Stimulated activated effector memory CD8-positive, alpha-beta T cell treated with anti-CD3 and anti-CD28 coated beads, Interleukin-12 subunit alpha, Interleukin-12 subunit beta, amount 100 ng/mL, for 72 hours (primary cell): ENCODE measurements around the gene SOHLH2.

Experiments
- ATAC-seq: fragments of 150-1000 bp; cut with Tn5 transposase; 2 replicates; pipeline ENCODE4 v1.10.0; 2021
- DNase-seq, 2 donors: peaks; one replicate each; pipeline ENCODE4 v3.0.0; 2021 to 2022; ENCODE audit warnings: low spot score in 2 of 2
- H3K27ac Mint-ChIP-seq: one replicate; pipeline ENCODE4 v1.8.0; 2022; ENCODE audit warnings: mild to moderate bottlenecking, mixed read lengths
- H3K36me3 Mint-ChIP-seq: one replicate; pipeline ENCODE4 v1.8.0; 2022; ENCODE audit warnings: mild to moderate bottlenecking, mixed read lengths
- H3K4me1 Mint-ChIP-seq: one replicate; pipeline ENCODE4 v1.8.0; 2022; ENCODE audit warnings: mixed read lengths
- H3K4me3 Mint-ChIP-seq: one replicate; pipeline ENCODE4 v1.8.0; 2022; ENCODE audit warnings: mild to moderate bottlenecking, mixed read lengths
- H3K9me3 Mint-ChIP-seq: one replicate; pipeline ENCODE4 v1.8.0; 2022; ENCODE audit warnings: mixed read lengths

Gene SOHLH2, protein sequence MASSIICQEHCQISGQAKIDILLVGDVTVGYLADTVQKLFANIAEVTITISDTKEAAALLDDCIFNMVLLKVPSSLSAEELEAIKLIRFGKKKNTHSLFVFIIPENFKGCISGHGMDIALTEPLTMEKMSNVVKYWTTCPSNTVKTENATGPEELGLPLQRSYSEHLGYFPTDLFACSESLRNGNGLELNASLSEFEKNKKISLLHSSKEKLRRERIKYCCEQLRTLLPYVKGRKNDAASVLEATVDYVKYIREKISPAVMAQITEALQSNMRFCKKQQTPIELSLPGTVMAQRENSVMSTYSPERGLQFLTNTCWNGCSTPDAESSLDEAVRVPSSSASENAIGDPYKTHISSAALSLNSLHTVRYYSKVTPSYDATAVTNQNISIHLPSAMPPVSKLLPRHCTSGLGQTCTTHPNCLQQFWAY

DNA sequence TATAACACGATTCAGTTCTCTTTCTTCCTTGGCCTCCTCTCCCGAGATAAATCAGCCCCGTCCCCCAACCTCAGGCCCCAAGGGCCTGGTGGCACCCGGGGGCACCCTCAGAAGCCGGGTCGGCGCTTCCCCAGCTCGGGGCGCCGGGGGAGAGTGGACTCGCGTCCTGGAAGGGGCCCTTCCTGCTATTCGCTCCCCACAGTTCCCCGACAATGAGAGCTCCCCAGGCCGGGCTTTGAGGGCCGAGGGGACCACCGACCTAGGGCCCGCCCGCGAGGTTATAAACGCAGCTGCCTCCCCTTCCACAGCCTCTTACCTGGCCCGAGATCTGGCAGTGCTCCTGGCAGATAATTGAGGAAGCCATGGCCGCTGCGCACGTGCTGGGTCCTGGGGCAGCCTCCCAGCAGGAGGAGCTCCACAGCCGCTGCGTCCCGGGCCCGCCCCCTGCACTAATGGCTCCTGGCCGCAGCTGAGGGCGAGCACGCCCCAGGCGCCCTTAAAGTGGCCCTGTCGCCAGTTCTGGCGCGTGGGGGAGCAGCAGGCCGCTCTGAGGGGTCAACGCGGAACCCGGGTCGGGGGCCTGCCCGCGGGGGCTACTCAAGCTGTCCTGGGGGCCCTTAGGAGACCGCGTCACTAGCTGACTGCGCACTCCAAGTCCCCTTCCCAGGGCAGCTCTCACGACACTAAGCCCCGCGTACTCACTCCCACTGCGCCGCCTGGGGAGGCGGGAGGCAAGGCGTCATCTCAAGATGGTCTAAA, at the start of gene SOHLH2:
SOHLH2 (minus strand) TSS at position 394 of the 759 bp plus-strand sequence; CDS start at position 364, 30 bp downstream.
- Mint-ChIP-seq H3K36me3 (no peaks in the 10 kb centered on the region), H3K4me3 (no peak within 1 kb of the TSS)
- no peak for DNase-seq

DNA sequence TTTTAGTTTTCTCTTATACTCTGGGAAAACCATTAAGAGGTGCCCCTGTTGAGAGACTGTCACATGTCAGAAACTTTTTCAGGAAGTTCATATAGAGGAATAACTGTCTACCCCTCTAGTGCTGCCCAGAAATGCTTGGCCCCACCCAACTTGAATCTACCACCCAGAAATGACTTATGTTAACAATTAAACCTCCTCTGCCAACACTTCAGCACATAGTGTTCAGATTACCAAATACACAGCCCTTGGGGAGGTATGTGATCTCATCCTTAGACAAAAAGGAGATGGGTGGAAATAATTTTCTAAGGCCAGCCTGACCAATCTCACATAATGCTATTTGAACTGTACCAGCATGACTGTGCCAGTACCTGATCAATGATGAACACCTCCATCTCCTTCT, 47.6 kb upstream of the SOHLH2 start:
- Mint-ChIP-seq H3K36me3 (no peaks in the 10 kb centered on the region), H3K4me1 (no peaks in the 10 kb centered on the region), H3K27ac (no peak overlapping the region), H3K4me3 (no peak overlapping the region), H3K9me3 (no peaks in the 10 kb centered on the region)
- DNase-seq (no peak), ATAC-seq (no peak)

More for the DNA sequence above, at the start of gene SOHLH2:
- no peak for ATAC-seq
- peaks cover 14% of the 10 kb centered on the region for H3K9me3 Mint-ChIP-seq
- no peak within 1 kb of the TSS for H3K27ac Mint-ChIP-seq
- H3K4me1 Mint-ChIP-seq = no peaks in the 10 kb centered on the region

DNA sequence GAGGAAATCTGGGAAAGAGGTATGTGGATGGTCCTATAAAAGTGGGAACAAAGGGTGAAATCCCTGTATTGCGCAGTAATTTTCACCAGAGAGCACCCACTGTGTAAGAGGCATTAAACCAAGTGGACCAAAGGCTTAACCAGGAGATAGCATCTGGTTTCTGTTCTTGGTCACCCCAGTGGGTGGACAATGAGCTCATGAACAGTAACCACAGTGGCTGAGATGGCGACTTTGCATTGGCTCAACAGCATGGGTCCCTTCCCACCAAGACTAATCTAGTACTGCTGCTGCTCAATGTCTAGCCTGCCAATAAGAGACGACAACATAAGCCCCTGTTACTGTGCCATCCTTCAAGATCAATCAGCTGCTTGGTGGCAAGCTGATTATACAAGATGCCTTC, 46.7 kb upstream of the SOHLH2 start:
- Mint-ChIP-seq H3K27ac (no peak overlapping the region), H3K36me3 (no peaks in the 10 kb centered on the region), H3K4me1 (no peaks in the 10 kb centered on the region), H3K4me3 (no peak overlapping the region), H3K9me3 (no peaks in the 10 kb centered on the region)
- no peak for DNase-seq
- no peak for ATAC-seq

DNA sequence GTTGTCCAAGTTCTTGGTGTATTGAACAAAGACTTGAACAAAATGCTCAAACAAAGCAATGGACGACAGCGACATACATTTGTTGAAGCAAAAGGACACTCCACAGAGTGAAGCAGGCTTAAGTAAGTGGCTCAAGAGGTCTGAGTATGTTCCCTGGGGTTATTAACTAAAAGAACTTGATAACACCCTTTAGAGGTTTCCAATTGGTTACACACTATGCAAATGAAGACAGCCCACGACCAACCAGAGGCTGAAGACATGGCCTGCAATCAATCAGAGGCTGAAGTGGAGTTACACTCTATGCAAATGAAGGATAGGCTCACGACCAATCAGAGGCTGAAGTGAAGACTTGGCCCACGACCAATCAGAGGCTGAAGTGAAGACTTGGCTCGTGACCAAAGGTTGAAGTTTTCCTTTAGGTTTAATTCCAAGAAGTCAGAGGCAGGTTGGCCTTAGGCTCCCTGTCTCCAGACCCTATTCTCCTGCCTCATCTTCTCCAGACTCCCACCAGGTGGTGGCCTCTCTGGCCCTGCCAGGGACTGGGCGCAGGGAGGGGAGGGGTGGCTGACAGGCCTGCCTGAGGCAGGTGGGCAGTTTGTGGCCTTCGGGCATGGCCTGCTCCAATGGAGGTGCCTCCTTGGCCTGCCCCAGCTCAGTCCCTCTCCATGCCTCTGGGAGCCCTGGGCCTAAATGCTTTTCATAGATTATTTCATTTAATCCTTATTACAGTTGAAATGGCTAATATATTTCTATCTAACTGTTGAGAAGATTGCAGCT, 45.2 kb upstream of the SOHLH2 start:
- H3K27ac Mint-ChIP-seq = no peak overlapping the region
- H3K4me3 Mint-ChIP-seq = no peak overlapping the region
- no peaks in the 10 kb centered on the region for H3K4me1 Mint-ChIP-seq
- H3K9me3 Mint-ChIP-seq = no peaks in the 10 kb centered on the region
- DNase-seq (no peak), ATAC-seq (no peak)
- no peaks in the 10 kb centered on the region for H3K36me3 Mint-ChIP-seq

DNA sequence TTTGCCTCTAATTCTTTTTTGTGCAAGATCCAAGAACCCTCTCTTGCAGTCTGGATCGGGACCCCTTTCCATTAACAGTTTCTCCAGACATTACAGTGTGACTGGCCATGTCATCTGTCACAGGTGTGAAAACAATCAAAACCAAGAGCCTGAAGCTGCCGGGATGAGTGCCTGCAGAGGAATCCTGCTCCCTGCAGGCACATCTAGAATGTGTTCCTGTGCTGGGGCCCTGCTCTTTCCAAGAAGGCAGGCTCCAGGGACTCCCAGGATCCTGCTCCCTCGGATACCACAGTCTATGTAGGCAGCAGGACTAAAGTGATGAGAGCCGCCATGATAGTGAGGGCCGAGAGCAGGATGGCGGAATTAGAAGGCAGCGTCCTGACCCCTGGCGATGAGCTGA, 44.5 kb upstream of the SOHLH2 start:
- no peak for DNase-seq
- Mint-ChIP-seq H3K36me3 (no peaks in the 10 kb centered on the region), H3K9me3 (no peaks in the 10 kb centered on the region), H3K4me3 (no peak overlapping the region), H3K4me1 (no peaks in the 10 kb centered on the region), H3K27ac (no peak overlapping the region)
- ATAC-seq = no peak

DNA sequence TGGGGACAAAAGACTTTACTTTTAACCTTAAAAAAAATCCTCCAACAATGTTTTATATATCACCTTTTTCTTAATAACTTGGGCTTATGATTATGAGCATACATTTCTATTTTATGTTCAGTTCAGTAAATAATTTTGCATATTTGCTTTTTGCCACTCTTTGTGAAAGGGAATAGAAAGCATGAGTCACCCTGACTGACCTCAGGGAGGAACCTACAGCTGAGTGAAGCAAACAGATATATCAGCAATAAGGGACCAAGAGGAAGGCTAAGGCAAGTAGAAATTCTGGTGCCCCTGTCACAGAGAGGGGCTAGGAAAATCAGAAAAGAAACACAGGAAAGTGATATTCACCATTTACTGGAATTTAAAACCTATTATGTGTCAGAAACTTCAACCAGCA, 37.2 kb upstream of the SOHLH2 start:
- no peaks in the 10 kb centered on the region for H3K4me1 Mint-ChIP-seq
- H3K27ac Mint-ChIP-seq = no peak overlapping the region
- DNase-seq (no peak), ATAC-seq (no peak)
- H3K4me3 Mint-ChIP-seq = no peak overlapping the region
- no peaks in the 10 kb centered on the region for H3K36me3 Mint-ChIP-seq
- peaks cover 10% of the 10 kb centered on the region for H3K9me3 Mint-ChIP-seq

DNA sequence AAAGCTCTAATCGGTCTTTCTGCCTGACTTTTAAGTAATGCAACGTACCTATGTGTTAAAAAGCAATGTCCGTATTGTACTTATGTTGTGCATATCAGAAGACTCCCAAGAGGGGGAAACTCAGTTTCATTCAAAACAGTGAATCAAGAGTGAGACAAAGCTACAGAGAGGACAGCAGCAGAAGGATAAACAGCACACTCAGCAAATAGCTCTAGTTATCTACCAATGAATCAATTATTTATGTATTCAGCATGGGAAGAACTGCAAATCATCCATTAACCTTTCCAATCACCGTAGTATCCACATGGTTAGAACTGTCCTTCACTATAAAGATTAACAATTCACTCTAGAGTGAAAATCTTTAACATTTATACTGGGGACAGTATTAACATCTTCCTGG, 36.7 kb upstream of the SOHLH2 start:
- Mint-ChIP-seq H3K4me3 (no peak overlapping the region), H3K36me3 (no peaks in the 10 kb centered on the region), H3K27ac (no peak overlapping the region), H3K4me1 (no peaks in the 10 kb centered on the region), H3K9me3 (peaks cover 10% of the 10 kb centered on the region)
- DNase-seq (no peak), ATAC-seq (no peak)

DNA sequence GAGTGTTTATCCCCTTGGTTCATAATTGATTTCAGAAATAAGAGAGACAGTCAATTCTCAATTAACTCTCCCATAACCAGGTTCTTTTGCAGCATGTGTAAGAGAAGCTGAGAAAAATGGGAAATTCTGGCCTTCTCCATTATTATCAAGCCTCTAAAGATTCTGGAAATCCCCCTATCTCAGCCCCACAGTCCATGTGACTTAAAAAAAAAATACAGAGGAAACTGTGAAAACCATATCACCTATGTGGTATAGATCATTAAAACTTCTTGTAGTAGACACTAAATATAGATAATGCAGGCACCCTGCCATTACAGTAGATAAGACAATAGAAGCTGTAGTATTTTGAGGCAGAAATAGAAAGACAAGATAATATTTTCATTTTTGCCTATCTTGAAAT, 34.3 kb upstream of the SOHLH2 start:
- H3K36me3 Mint-ChIP-seq = no peaks in the 10 kb centered on the region
- no peak overlapping the region for H3K4me3 Mint-ChIP-seq
- DNase-seq (no peak), ATAC-seq (no peak)
- H3K4me1 Mint-ChIP-seq = no peaks in the 10 kb centered on the region
- no peak overlapping the region for H3K27ac Mint-ChIP-seq
- H3K9me3 Mint-ChIP-seq = peaks cover 12% of the 10 kb centered on the region

DNA sequence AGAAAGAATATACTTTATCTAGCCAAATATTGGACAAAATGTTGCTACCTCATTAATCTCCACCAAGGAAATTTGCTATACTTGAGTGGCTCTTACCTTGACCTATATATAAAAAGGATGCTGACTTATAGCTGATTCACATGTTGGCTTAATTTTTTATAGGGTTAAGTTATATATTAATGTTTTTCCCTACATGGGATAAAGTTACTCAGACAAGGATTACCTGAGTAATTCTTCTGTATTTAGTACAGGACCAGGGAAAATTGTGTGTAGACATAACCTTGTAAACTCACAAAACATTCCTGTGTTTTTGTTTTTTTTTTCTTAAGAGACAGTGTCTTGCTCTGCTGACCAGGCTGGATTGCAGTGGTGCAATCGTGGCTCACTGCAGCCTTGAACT, 30.6 kb upstream of the SOHLH2 start:
- H3K4me3 Mint-ChIP-seq = no peak overlapping the region
- DNase-seq (no peak), ATAC-seq (no peak)
- no peaks in the 10 kb centered on the region for H3K4me1 Mint-ChIP-seq
- H3K9me3 Mint-ChIP-seq = peaks cover 12% of the 10 kb centered on the region
- H3K27ac Mint-ChIP-seq = no peak overlapping the region
- H3K36me3 Mint-ChIP-seq = no peaks in the 10 kb centered on the region

DNA sequence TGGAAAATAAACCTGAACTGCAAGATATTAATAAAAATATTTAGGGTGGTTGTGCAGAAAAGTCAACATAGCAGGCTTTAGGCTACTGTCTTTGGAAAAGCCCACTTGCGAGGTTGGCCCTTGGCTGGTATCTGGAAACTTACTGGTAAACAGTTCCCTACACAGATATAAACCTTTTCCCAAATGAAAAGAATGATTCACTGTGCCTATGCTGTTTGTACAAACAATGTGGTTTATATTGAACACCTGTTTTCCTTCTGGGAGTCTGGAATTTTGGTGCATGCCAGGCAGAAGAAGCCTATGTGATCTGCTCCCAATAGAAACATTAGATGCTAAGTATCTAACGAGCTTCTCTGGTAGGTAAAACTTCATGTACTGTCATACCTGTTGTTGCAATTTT, 29.7 kb upstream of the SOHLH2 start:
- DNase-seq (no peak), ATAC-seq (no peak)
- Mint-ChIP-seq H3K36me3 (no peaks in the 10 kb centered on the region), H3K4me3 (no peak overlapping the region), H3K27ac (no peak overlapping the region), H3K4me1 (no peaks in the 10 kb centered on the region), H3K9me3 (peaks cover 7% of the 10 kb centered on the region)

DNA sequence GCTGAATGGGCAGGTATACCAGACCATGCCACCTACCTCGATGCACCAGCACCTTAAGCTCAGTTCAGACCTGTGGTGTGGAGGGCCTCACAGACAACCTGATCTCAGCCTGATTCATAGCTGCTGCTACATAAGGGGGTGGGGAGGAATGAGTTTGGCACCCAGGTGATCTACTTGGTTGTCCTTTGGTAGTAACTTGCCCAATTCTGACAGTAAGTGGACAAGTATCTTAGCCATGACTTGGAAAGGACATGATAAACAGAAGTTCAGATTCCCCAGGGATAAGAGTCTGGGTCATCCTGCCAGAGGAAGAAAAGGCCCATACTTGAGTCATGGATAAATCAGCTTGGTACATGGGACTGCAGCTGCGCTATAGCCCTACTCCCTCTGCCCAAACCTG, 28.4 kb upstream of the SOHLH2 start:
- ATAC-seq = no peak
- Mint-ChIP-seq H3K9me3 (peaks cover 6% of the 10 kb centered on the region), H3K36me3 (no peaks in the 10 kb centered on the region), H3K4me3 (no peak overlapping the region), H3K4me1 (no peaks in the 10 kb centered on the region), H3K27ac (no peak overlapping the region)
- no peak for DNase-seq

DNA sequence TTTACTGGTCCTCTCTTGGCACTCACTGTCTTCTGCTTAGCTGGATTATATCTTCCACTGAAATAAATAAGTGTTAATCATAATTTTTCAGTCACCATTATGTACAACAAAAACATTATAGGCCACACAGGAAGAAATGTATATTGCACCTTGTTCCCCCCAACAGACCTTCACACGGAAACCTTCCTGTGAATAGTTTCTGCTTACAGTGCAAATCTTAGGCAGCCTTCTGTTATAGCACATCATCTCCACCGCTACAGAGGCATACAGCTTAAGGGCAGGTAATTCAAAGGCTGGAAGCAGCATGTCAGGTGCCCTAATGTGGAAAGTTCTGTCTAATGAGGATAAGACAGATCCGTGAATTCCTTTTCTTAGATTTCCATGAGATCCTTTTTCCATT, 16.9 kb upstream of the SOHLH2 start:
- DNase-seq (no peak), ATAC-seq (no peak)
- H3K27ac Mint-ChIP-seq = no peak overlapping the region
- H3K4me3 Mint-ChIP-seq = no peak overlapping the region
- no peaks in the 10 kb centered on the region for H3K4me1 Mint-ChIP-seq
- peaks cover 11% of the 10 kb centered on the region for H3K9me3 Mint-ChIP-seq
- H3K36me3 Mint-ChIP-seq = no peaks in the 10 kb centered on the region

DNA sequence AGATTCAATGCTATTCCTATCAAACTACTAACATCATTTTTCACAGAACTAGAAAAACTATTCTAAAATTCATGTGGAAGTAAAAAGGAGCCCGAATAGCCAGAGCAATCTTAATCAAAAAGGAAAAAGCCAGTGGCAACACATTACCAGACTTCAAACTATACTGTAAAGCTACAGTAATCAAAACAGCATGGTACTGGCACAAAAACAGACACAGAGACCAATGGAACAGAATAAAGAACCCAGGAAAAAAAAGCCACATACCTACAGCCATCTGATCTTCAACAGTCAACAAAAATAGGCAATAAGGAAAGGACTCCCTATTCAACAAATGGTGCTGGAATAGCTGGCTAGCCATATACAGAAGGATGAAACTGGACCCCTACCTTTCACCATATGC, 10.4 kb upstream of the SOHLH2 start:
- no peaks in the 10 kb centered on the region for H3K4me1 Mint-ChIP-seq
- H3K4me3 Mint-ChIP-seq = no peak overlapping the region
- peaks cover 13% of the 10 kb centered on the region for H3K9me3 Mint-ChIP-seq
- H3K36me3 Mint-ChIP-seq = no peaks in the 10 kb centered on the region
- DNase-seq (no peak), ATAC-seq (no peak)
- H3K27ac Mint-ChIP-seq = no peak overlapping the region

DNA sequence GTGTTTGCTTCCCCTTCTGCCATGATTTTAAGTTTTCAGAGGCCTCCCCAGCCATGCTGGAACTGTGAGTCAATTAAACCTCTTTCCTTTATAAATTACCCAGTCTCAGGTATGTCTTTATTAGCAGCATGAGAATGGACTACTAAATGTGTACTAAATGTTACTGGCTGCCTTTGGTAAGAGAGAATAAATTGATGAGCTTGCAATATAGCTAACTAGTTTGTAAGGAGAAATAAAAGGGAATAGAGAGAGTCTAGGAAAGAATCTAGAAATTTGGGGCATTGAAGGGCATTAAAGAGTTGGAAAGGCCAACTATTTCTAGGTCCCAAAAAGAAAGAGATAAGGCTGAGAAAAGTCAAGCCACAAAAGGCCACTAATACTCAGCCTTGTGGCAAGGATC, 5.5 kb upstream of the SOHLH2 start:
- ATAC-seq = no peak
- Mint-ChIP-seq H3K36me3 (no peaks in the 10 kb centered on the region), H3K4me1 (no peaks in the 10 kb centered on the region), H3K27ac (no peak overlapping the region), H3K9me3 (peaks cover 12% of the 10 kb centered on the region), H3K4me3 (no peak overlapping the region)
- no peak for DNase-seq

DNA sequence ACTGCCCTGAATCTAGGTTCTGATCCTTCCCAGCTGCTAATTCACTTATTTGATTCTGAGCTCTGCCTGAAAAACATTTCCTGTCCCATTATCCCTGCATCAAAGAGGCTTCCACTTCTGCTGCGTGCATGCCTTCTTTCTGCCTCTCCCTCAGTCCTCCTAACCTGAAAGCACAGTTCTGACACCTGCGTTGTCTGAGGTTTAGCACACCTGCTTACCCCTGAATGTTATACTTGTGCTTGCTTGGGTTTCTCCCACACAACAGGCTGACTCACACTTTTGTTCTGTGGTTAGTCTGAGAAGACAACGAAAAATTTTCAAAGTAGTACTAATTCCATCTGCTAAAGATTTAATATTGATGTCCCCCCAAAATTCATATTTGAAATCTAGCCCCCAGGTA, 3.1 kb upstream of the SOHLH2 start:
- no peak for DNase-seq
- ATAC-seq = no peak
- Mint-ChIP-seq H3K36me3 (no peaks in the 10 kb centered on the region), H3K4me3 (no peak overlapping the region), H3K27ac (no peak overlapping the region), H3K9me3 (peaks cover 3% of the 10 kb centered on the region), H3K4me1 (no peaks in the 10 kb centered on the region)
